DMS153 treated with DMSO at 0.1 percent for 48 hours (cell line): ENCODE measurements around the gene ARMC8.

Experiments
- DNase-seq: peaks from one replicate; lab custom pipeline; 2025; ENCODE audit not compliant: unreplicated experiment; lab: John Stamatoyannopoulos, UW

ARMC8 gene

GRCh38 chr3:138197058-138197457 is 10.0 kb downstream of the ARMC8 start:
- DNase-seq: no peak

GRCh38 chr3:138197524-138197923 is 10.4 kb downstream of the ARMC8 start:
- no peak for DNase-seq

- DNase-seq: no peak
Observed at GRCh38 chr3:138199851-138200250, 12.8 kb downstream of the ARMC8 start.

- no peak for DNase-seq
Observed at GRCh38 chr3:138200424-138200823, 13.3 kb downstream of the ARMC8 start.

- no peak for DNase-seq
Observed at GRCh38 chr3:138202945-138203701, 16.0 kb downstream of the ARMC8 start.

GRCh38 chr3:138203938-138204337 is 16.8 kb downstream of the ARMC8 start:
- no peak for DNase-seq

GRCh38 chr3:138205527-138205926 is 18.4 kb downstream of the ARMC8 start:
- DNase-seq: no peak

GRCh38 chr3:138206196-138206595 is 19.1 kb downstream of the ARMC8 start:
- DNase-seq: no peak

GRCh38 chr3:138210528-138210927 is 23.4 kb downstream of the ARMC8 start:
- no peak for DNase-seq

GRCh38 chr3:138213398-138214085 is 26.4 kb downstream of the ARMC8 start:
- DNase-seq: no peak

- no peak for DNase-seq
Observed at GRCh38 chr3:138219255-138219654, 32.2 kb downstream of the ARMC8 start.

- DNase-seq: no peak
Observed at GRCh38 chr3:138220242-138220641, 33.1 kb downstream of the ARMC8 start.

GRCh38 chr3:138220788-138221187 is 33.7 kb downstream of the ARMC8 start:
- DNase-seq: no peak

GRCh38 chr3:138222131-138222941 is 35.2 kb downstream of the ARMC8 start:
- DNase-seq: no peak

GRCh38 chr3:138222942-138223287 is 35.8 kb downstream of the ARMC8 start:
- no peak for DNase-seq

GRCh38 chr3:138227650-138228049 is 40.5 kb downstream of the ARMC8 start:
- DNase-seq: no peak

GRCh38 chr3:138230525-138230924 is 43.4 kb downstream of the ARMC8 start:
- DNase-seq: no peak

GRCh38 chr3:138232705-138233364 is 45.7 kb downstream of the ARMC8 start:
- DNase-seq: no peak

GRCh38 chr3:138234401-138235179 is 47.5 kb downstream of the ARMC8 start:
- DNase-seq: no peak

GRCh38 chr3:138238711-138239110 is 51.6 kb downstream of the ARMC8 start:
- no peak for DNase-seq

- DNase-seq: no peak
Observed at GRCh38 chr3:138241061-138241460, 54.0 kb downstream of the ARMC8 start.
